ENCODE measurements around the gene WDR86.

The WDR86 gene

GRCh38 chr7:151351027-151351426 lies 58.8 kb downstream of the WDR86 start:
- H3K36me3 Mint-ChIP-seq = peaks cover 84% of the 10 kb centered on the region
- H3K4me3 Mint-ChIP-seq = peak overlapping the region; percentile 74
- no peaks in the 10 kb centered on the region for H3K9me3 Mint-ChIP-seq
- H3K27ac Mint-ChIP-seq = peak overlapping the region; percentile 94
- peak; percentile 53 for ATAC-seq
- H3K4me1 Mint-ChIP-seq = peaks cover 32% of the 10 kb centered on the region
- DNase-seq (ENCODE audit: low spot score in 2 of 2) = peak; percentile 40 to 74

- Mint-ChIP-seq H3K4me1 (peaks cover 38% of the 10 kb centered on the region), H3K36me3 (peaks cover 84% of the 10 kb centered on the region), H3K9me3 (no peaks in the 10 kb centered on the region), H3K27ac (peak overlapping the region; percentile 94), H3K4me3 (peak overlapping the region; percentile 74)
- DNase-seq (ENCODE audit: low spot score in 2 of 2) = no peak
- ATAC-seq = peak; percentile 64
These were observed 60.4 kb downstream of the WDR86 start for GRCh38 chr7:151349507-151349853.

- H3K36me3 Mint-ChIP-seq = peaks cover 82% of the 10 kb centered on the region
- DNase-seq (ENCODE audit: low spot score in 2 of 2) = no peak
- no peak for ATAC-seq
- H3K9me3 Mint-ChIP-seq = no peaks in the 10 kb centered on the region
- peak overlapping the region; percentile 94 for H3K27ac Mint-ChIP-seq
- H3K4me1 Mint-ChIP-seq = peaks cover 38% of the 10 kb centered on the region
- H3K4me3 Mint-ChIP-seq = peak overlapping the region; percentile 74
These were observed 60.9 kb downstream of the WDR86 start for GRCh38 chr7:151348970-151349369.

- Mint-ChIP-seq H3K4me1 (peaks cover 45% of the 10 kb centered on the region), H3K27ac (no peak overlapping the region), H3K4me3 (no peak overlapping the region), H3K9me3 (no peaks in the 10 kb centered on the region), H3K36me3 (peaks cover 68% of the 10 kb centered on the region)
- ATAC-seq = no peak
- DNase-seq (ENCODE audit: low spot score in 2 of 2) = no peak
These were observed 62.6 kb downstream of the WDR86 start for GRCh38 chr7:151347200-151347599.

GRCh38 chr7:151346470-151346769 lies 63.4 kb downstream of the WDR86 start:
- H3K36me3 Mint-ChIP-seq = peaks cover 61% of the 10 kb centered on the region
- no peak overlapping the region for H3K4me3 Mint-ChIP-seq
- peaks cover 37% of the 10 kb centered on the region for H3K4me1 Mint-ChIP-seq
- no peak overlapping the region for H3K27ac Mint-ChIP-seq
- DNase-seq (ENCODE audit: low spot score in 2 of 2) (no peak), ATAC-seq (no peak)
- no peaks in the 10 kb centered on the region for H3K9me3 Mint-ChIP-seq

- ATAC-seq (no peak), DNase-seq (ENCODE audit: low spot score in 2 of 2) (no peak)
- Mint-ChIP-seq H3K36me3 (peaks cover 56% of the 10 kb centered on the region), H3K4me1 (peaks cover 36% of the 10 kb centered on the region), H3K4me3 (no peak overlapping the region), H3K27ac (peak overlapping the region; percentile 48), H3K9me3 (no peaks in the 10 kb centered on the region)
These were observed 64.0 kb downstream of the WDR86 start for GRCh38 chr7:151345576-151346469.

GRCh38 chr7:151343516-151343915 lies 66.3 kb downstream of the WDR86 start:
- no peak for ATAC-seq
- Mint-ChIP-seq H3K9me3 (peaks cover 7% of the 10 kb centered on the region), H3K4me1 (peaks cover 35% of the 10 kb centered on the region), H3K27ac (peak overlapping the region; percentile 69), H3K36me3 (peaks cover 42% of the 10 kb centered on the region), H3K4me3 (peak overlapping the region; percentile 67)
- no peak for DNase-seq (ENCODE audit: low spot score in 2 of 2)

GRCh38 chr7:151342811-151343210 lies 67.0 kb downstream of the WDR86 start:
- DNase-seq (ENCODE audit: low spot score in 2 of 2) = no peak
- H3K9me3 Mint-ChIP-seq = peaks cover 7% of the 10 kb centered on the region
- H3K4me3 Mint-ChIP-seq = peak overlapping the region; percentile 67
- H3K4me1 Mint-ChIP-seq = peaks cover 35% of the 10 kb centered on the region
- peaks cover 36% of the 10 kb centered on the region for H3K36me3 Mint-ChIP-seq
- no peak for ATAC-seq
- peak overlapping the region; percentile 69 for H3K27ac Mint-ChIP-seq

- Mint-ChIP-seq H3K27ac (peak overlapping the region; percentile 69), H3K4me3 (peak overlapping the region; percentile 67), H3K4me1 (peaks cover 35% of the 10 kb centered on the region), H3K9me3 (peaks cover 7% of the 10 kb centered on the region), H3K36me3 (peaks cover 30% of the 10 kb centered on the region)
- ATAC-seq (peak; percentile 63), DNase-seq (ENCODE audit: low spot score in 2 of 2) (no peak)
These were observed 67.7 kb downstream of the WDR86 start for GRCh38 chr7:151342102-151342646.

GRCh38 chr7:151341357-151342101 lies 68.3 kb downstream of the WDR86 start, which contains the start of gene NUB1:
NUB1 (plus strand) TSS chr7:151341812; CDS start chr7:151345350, 3,538 bp downstream.
- DNase-seq (ENCODE audit: low spot score in 2 of 2) = peak; percentile 99 to 100
- Mint-ChIP-seq H3K4me3 (peak within 1 kb of the TSS; percentile 67), H3K9me3 (peaks cover 7% of the 10 kb centered on the region), H3K36me3 (peaks cover 23% of the 10 kb centered on the region), H3K27ac (peak within 1 kb of the TSS; percentile 69), H3K4me1 (peaks cover 40% of the 10 kb centered on the region)
- peak; percentile 79 for ATAC-seq

GRCh38 chr7:151340794-151341356 lies 69.0 kb downstream of the WDR86 start:
- Mint-ChIP-seq H3K4me1 (peaks cover 41% of the 10 kb centered on the region), H3K36me3 (peaks cover 17% of the 10 kb centered on the region), H3K4me3 (peak overlapping the region; percentile 67), H3K27ac (no peak overlapping the region), H3K9me3 (peaks cover 7% of the 10 kb centered on the region)
- DNase-seq (ENCODE audit: low spot score in 2 of 2) = no peak
- ATAC-seq = no peak

- H3K9me3 Mint-ChIP-seq = peaks cover 7% of the 10 kb centered on the region
- H3K4me3 Mint-ChIP-seq = peak overlapping the region; percentile 67
- H3K27ac Mint-ChIP-seq = peak overlapping the region; percentile 59
- peak; percentile 50 for ATAC-seq
- peaks cover 7% of the 10 kb centered on the region for H3K36me3 Mint-ChIP-seq
- DNase-seq (ENCODE audit: low spot score in 2 of 2) = no peak
- peaks cover 37% of the 10 kb centered on the region for H3K4me1 Mint-ChIP-seq
These were observed 70.0 kb downstream of the WDR86 start for GRCh38 chr7:151339651-151340382.

GRCh38 chr7:151338809-151339208 lies 71.0 kb downstream of the WDR86 start:
- DNase-seq (ENCODE audit: low spot score in 2 of 2) = no peak
- H3K27ac Mint-ChIP-seq = no peak overlapping the region
- H3K9me3 Mint-ChIP-seq = peaks cover 7% of the 10 kb centered on the region
- H3K36me3 Mint-ChIP-seq = no peaks in the 10 kb centered on the region
- ATAC-seq = no peak
- H3K4me1 Mint-ChIP-seq = peaks cover 37% of the 10 kb centered on the region
- H3K4me3 Mint-ChIP-seq = no peak overlapping the region

- Mint-ChIP-seq H3K27ac (no peak overlapping the region), H3K9me3 (peaks cover 7% of the 10 kb centered on the region), H3K4me1 (peaks cover 30% of the 10 kb centered on the region), H3K4me3 (no peak overlapping the region), H3K36me3 (no peaks in the 10 kb centered on the region)
- no peak for ATAC-seq
- DNase-seq (ENCODE audit: low spot score in 2 of 2) = no peak
These were observed 72.5 kb downstream of the WDR86 start for GRCh38 chr7:151337346-151337745.
